ENCODE results near the gene MAVS.

GRCh38 chr20:3803854-3804253 lies 42.8 kb upstream of the MAVS start:
- TF ChIP-seq CTCF (IDR thresholded peaks at IDR 0.05): no peak
- TF ChIP-seq YY1 (IDR thresholded peaks at IDR 0.05; ENCODE audit: low read depth): no peak
- TF ChIP-seq TEAD4 (IDR thresholded peaks at IDR 0.05; ENCODE audit: borderline replicate concordance, insufficient read depth): no peak
- no peak for TF ChIP-seq POLR2AphosphoS5 (IDR thresholded peaks at IDR 0.05; ENCODE audit: low read depth, low read length)
- TF ChIP-seq TCF12 (IDR thresholded peaks at IDR 0.05): no peak
- TF ChIP-seq CHD2 (IDR thresholded peaks at IDR 0.05; ENCODE audit: low read length, partially characterized antibody): no peak
- TF ChIP-seq RFX5 (IDR thresholded peaks at IDR 0.05; ENCODE audit: low read length): no peak
- TF ChIP-seq RAD21 (IDR thresholded peaks at IDR 0.05; ENCODE audit: low read length): no peak

Data from SK-N-SH (cell line).